Karpas-422 (cell line): ENCODE results near the gene VRTN. TPM values are rescaled to one million over a fixed set of nuclear protein-coding genes. Genes with fewer than 3 reads are reported as not detected.

Experiments used
- DNase-seq: peaks from one replicate; pipeline ENCODE4 v3.0.0-alpha.2; 2015
- H2AFZ ChIP-seq: fragments of 200-600 bp; sonication (generic); 2 replicates; pipeline ENCODE4 v1.6.1; 2014; ENCODE audit warnings: antibody characterized with exemption, low read length, mixed read lengths
- H3K27ac ChIP-seq: fragments of 200-600 bp; sonication (generic); 2 replicates; pipeline ENCODE4 v1.5.1; 2014; ENCODE audit warnings: mild to moderate bottlenecking, low read length, moderate library complexity
- H3K27me3 ChIP-seq: fragments of 200-600 bp; sonication (generic); 2 replicates; pipeline ENCODE4 v1.6.1; 2014; ENCODE audit warnings: low read length, mixed read lengths
- H3K36me3 ChIP-seq: fragments of 200-600 bp; sonication (generic); 2 replicates; pipeline ENCODE4 v1.6.1; 2014; ENCODE audit warnings: low read length, mixed read lengths; ENCODE audit not compliant: insufficient read depth
- H3K4me1 ChIP-seq: fragments of 200-600 bp; sonication (generic); 2 replicates; pipeline ENCODE4 v1.6.1; 2014; ENCODE audit warnings: mild to moderate bottlenecking, low read length, mixed read lengths
- H3K4me2 ChIP-seq: fragments of 200-600 bp; sonication (generic); 2 replicates; pipeline ENCODE4 v1.6.1; 2014; ENCODE audit warnings: low read length, low read depth, mild to moderate bottlenecking; ENCODE audit not compliant: poor library complexity, severe bottlenecking
- H3K4me3 ChIP-seq: fragments of 200-600 bp; sonication (generic); 2 replicates; pipeline ENCODE4 v1.5.1; 2014; ENCODE audit warnings: mild to moderate bottlenecking, antibody characterized with exemption, low read length, mixed read lengths
- H3K79me2 ChIP-seq: fragments of 200-600 bp; sonication (generic); 2 replicates; pipeline ENCODE4 v1.6.1; 2014; ENCODE audit warnings: mild to moderate bottlenecking, low read length, mixed read lengths
- H3K9ac ChIP-seq: fragments of 200-600 bp; sonication (generic); 2 replicates; pipeline ENCODE4 v1.6.0; 2014; ENCODE audit warnings: low read length
- H3K9me2 ChIP-seq: fragments of 200-600 bp; sonication (generic), shearing (Covaris generic); replicated peaks from 2 replicates; pipeline ENCODE4 v1.6.0; 2014; ENCODE audit warnings: mild to moderate bottlenecking, low read length, moderate library complexity; ENCODE audit not compliant: insufficient read depth
- H3K9me3 ChIP-seq: fragments of 300-700, 200-600 bp; sonication (generic); 2 replicates; pipeline ENCODE4 v1.6.1; 2014; ENCODE audit warnings: low read length, mixed read lengths
- H4K20me1 ChIP-seq: fragments of 200-600 bp; sonication (generic); 2 replicates; pipeline ENCODE4 v1.6.1; 2014; ENCODE audit warnings: mild to moderate bottlenecking, antibody characterized with exemption, low read length, low read depth; ENCODE audit not compliant: insufficient read depth
- total RNA-seq: library from RNA; depleted of rRNA; stranded (reverse); fragments of >200 nt; shearing (Covaris generic); gene quantifications from 2 replicates; pipeline ENCODE4 v1.2.3, GENCODE V29; 2014; ENCODE audit warnings: low replicate concordance

Gene VRTN
- total RNA-seq, 1 experiment from 2014 or later: not detected

- no peak for DNase-seq
- Histone ChIP-seq H4K20me1 (no peaks in the 10 kb centered on the region), H2AFZ (no peak overlapping the region), H3K4me3 (no peak overlapping the region), H3K9me2 (no peaks in the 10 kb centered on the region), H3K9ac (no peak overlapping the region), H3K4me1 (no peaks in the 10 kb centered on the region), H3K9me3 (no peaks in the 10 kb centered on the region), H3K4me2 (no peak overlapping the region), H3K36me3 (no peaks in the 10 kb centered on the region), H3K79me2 (no peaks in the 10 kb centered on the region), H3K27ac (no peak overlapping the region), H3K27me3 (no peaks in the 10 kb centered on the region; the same call in 1 of the 2 replicates)
These were observed 8.8 kb downstream of the VRTN start for GRCh38 chr14:74356892-74357575.

- Histone ChIP-seq H3K4me3 (no peak overlapping the region), H3K36me3 (no peaks in the 10 kb centered on the region), H3K9me3 (no peaks in the 10 kb centered on the region), H4K20me1 (no peaks in the 10 kb centered on the region), H2AFZ (no peak overlapping the region), H3K4me2 (no peak overlapping the region), H3K9me2 (no peaks in the 10 kb centered on the region), H3K27me3 (no peaks in the 10 kb centered on the region; the same call in 1 of the 2 replicates), H3K4me1 (no peaks in the 10 kb centered on the region), H3K79me2 (no peaks in the 10 kb centered on the region), H3K27ac (no peak overlapping the region), H3K9ac (no peak overlapping the region)
- no peak for DNase-seq
These were observed 9.3 kb downstream of the VRTN start for GRCh38 chr14:74357585-74357984.

- no peak for DNase-seq
- Histone ChIP-seq H3K9ac (no peak overlapping the region), H3K27me3 (no peaks in the 10 kb centered on the region; the same call in 1 of the 2 replicates), H3K9me2 (no peaks in the 10 kb centered on the region), H3K4me1 (no peaks in the 10 kb centered on the region), H3K79me2 (no peaks in the 10 kb centered on the region), H4K20me1 (no peaks in the 10 kb centered on the region), H3K9me3 (no peaks in the 10 kb centered on the region), H3K27ac (no peak overlapping the region), H3K36me3 (no peaks in the 10 kb centered on the region), H3K4me2 (no peak overlapping the region), H3K4me3 (no peak overlapping the region), H2AFZ (no peak overlapping the region)
These were observed 10.0 kb downstream of the VRTN start for GRCh38 chr14:74358176-74358829.

- H3K9me2 ChIP-seq: no peaks in the 10 kb centered on the region
- H3K4me1 ChIP-seq: no peaks in the 10 kb centered on the region
These were observed 11.9 kb downstream of the VRTN start for GRCh38 chr14:74360163-74360562.

GRCh38 chr14:74362361-74362915 is 14.2 kb downstream of the VRTN start:
- H3K4me2 ChIP-seq: no peak overlapping the region

More at GRCh38 chr14:74360163-74360562, 11.9 kb downstream of the VRTN start:
- no peak overlapping the region for H2AFZ ChIP-seq
- H3K27ac ChIP-seq: no peak overlapping the region
- H3K36me3 ChIP-seq: no peaks in the 10 kb centered on the region
- H3K79me2 ChIP-seq: no peaks in the 10 kb centered on the region
- no peaks in the 10 kb centered on the region; the same call in 1 of the 2 replicates for H3K27me3 ChIP-seq
- no peaks in the 10 kb centered on the region for H3K9me3 ChIP-seq
- no peaks in the 10 kb centered on the region for H4K20me1 ChIP-seq
- no peak overlapping the region for H3K9ac ChIP-seq
- H3K4me2 ChIP-seq: no peak overlapping the region
- no peak overlapping the region for H3K4me3 ChIP-seq
- no peak for DNase-seq

GRCh38 chr14:74364271-74364880 is 16.1 kb downstream of the VRTN start:
- Histone ChIP-seq H3K4me2 (no peak overlapping the region), H3K4me1 (no peaks in the 10 kb centered on the region), H4K20me1 (no peaks in the 10 kb centered on the region), H3K9me3 (no peaks in the 10 kb centered on the region), H3K27me3 (no peaks in the 10 kb centered on the region; the same call in 1 of the 2 replicates), H3K9me2 (no peaks in the 10 kb centered on the region), H3K79me2 (no peaks in the 10 kb centered on the region), H3K9ac (no peak overlapping the region), H3K4me3 (no peak overlapping the region), H2AFZ (no peak overlapping the region), H3K27ac (no peak overlapping the region), H3K36me3 (no peaks in the 10 kb centered on the region)
- DNase-seq: no peak

More at GRCh38 chr14:74362361-74362915, 14.2 kb downstream of the VRTN start:
- H3K9me2 ChIP-seq: no peaks in the 10 kb centered on the region
- no peak overlapping the region for H3K9ac ChIP-seq
- no peaks in the 10 kb centered on the region for H3K9me3 ChIP-seq
- no peaks in the 10 kb centered on the region for H3K79me2 ChIP-seq
- no peaks in the 10 kb centered on the region for H3K36me3 ChIP-seq
- H3K4me1 ChIP-seq: no peaks in the 10 kb centered on the region
- H3K4me3 ChIP-seq: no peak overlapping the region
- H3K27ac ChIP-seq: no peak overlapping the region
- peak; percentile 89 for DNase-seq
- H4K20me1 ChIP-seq: no peaks in the 10 kb centered on the region
- no peak overlapping the region for H2AFZ ChIP-seq
- no peaks in the 10 kb centered on the region; the same call in 1 of the 2 replicates for H3K27me3 ChIP-seq

- DNase-seq: no peak
- H3K79me2 ChIP-seq: no peaks in the 10 kb centered on the region
- H3K4me2 ChIP-seq: no peak overlapping the region
- H3K9me2 ChIP-seq: no peaks in the 10 kb centered on the region
- H4K20me1 ChIP-seq: no peaks in the 10 kb centered on the region
- H3K4me3 ChIP-seq: no peak overlapping the region
- H3K27ac ChIP-seq: no peak overlapping the region
- H3K4me1 ChIP-seq: no peaks in the 10 kb centered on the region
- H3K36me3 ChIP-seq: no peaks in the 10 kb centered on the region
- H3K27me3 ChIP-seq: no peaks in the 10 kb centered on the region
- no peak overlapping the region for H3K9ac ChIP-seq
- H3K9me3 ChIP-seq: no peaks in the 10 kb centered on the region
- H2AFZ ChIP-seq: no peak overlapping the region
These were observed 19.8 kb downstream of the VRTN start for GRCh38 chr14:74368026-74368425.

GRCh38 chr14:74368441-74368840 is 20.2 kb downstream of the VRTN start:
- Histone ChIP-seq H4K20me1 (no peaks in the 10 kb centered on the region), H3K27me3 (no peaks in the 10 kb centered on the region)

More at GRCh38 chr14:74368441-74368840, 20.2 kb downstream of the VRTN start:
- no peaks in the 10 kb centered on the region for H3K4me1 ChIP-seq
- H3K36me3 ChIP-seq: no peaks in the 10 kb centered on the region
- no peaks in the 10 kb centered on the region for H3K79me2 ChIP-seq
- no peak for DNase-seq
- no peak overlapping the region for H2AFZ ChIP-seq
- H3K9me2 ChIP-seq: no peaks in the 10 kb centered on the region
- H3K4me3 ChIP-seq: no peak overlapping the region
- H3K27ac ChIP-seq: no peak overlapping the region
- H3K9ac ChIP-seq: no peak overlapping the region
- H3K9me3 ChIP-seq: no peaks in the 10 kb centered on the region
- H3K4me2 ChIP-seq: no peak overlapping the region
